Gastrocnemius medialis (tissue), 4 donors: ENCODE results near the gene TMEM123. TPM values are rescaled to one million over a fixed set of nuclear protein-coding genes. Genes with fewer than 3 reads are reported as not detected.

Source experiments
- ATAC-seq, 2 donors: fragments of 150-250 bp; one replicate each; pipeline ENCODE4 v1.9.1; 2016
- DNase-seq, 2 donors: peaks; one replicate each; pipeline ENCODE4 v3.0.0-alpha.2; 2019
- H3K27ac ChIP-seq, 4 donors: fragments of 200-600 bp; sonication (generic); 1 replicate in 1 of 4; 2 replicates in 3 of 4; pipeline ENCODE4 v1.5.1; 2016 to 2018; ENCODE audit warnings: mild to moderate bottlenecking in 2 of 4, moderate library complexity in 1 of 4
- H3K27me3 ChIP-seq, 3 donors: fragments of 200-600 bp; sonication (generic) in 2 of 3; 1 replicate in 1 of 3; 2 replicates in 2 of 3; pipeline versions ENCODE4 v1.5.1 to v1.6.0; 2016 to 2019; ENCODE audit warnings: mild to moderate bottlenecking in 1 of 3, moderate library complexity in 1 of 3
- H3K36me3 ChIP-seq, 2 donors: fragments of 200-600 bp; sonication (generic) in 1 of 2; one replicate each; pipeline ENCODE4 v1.5.1; 2017 to 2018
- H3K4me1 ChIP-seq, 2 donors: fragments of 200-600 bp; sonication (generic) in 1 of 2; one replicate each; pipeline ENCODE4 v1.5.1; 2016 to 2017; ENCODE audit warnings: mild to moderate bottlenecking in 2 of 2
- H3K4me3 ChIP-seq, 4 donors: fragments of 200-600 bp; sonication (generic) in 3 of 4; 1 replicate in 1 of 4; 2 replicates in 3 of 4; pipeline ENCODE4 v1.5.1; 2016 to 2019; ENCODE audit warnings: mild to moderate bottlenecking in 2 of 4
- H3K9me3 ChIP-seq, 3 donors: fragments of 200-600 bp; sonication (generic) in 2 of 3; 1 replicate in 1 of 3; 2 replicates in 2 of 3; pipeline ENCODE4 v1.5.1; 2016 to 2019
- POLR2A ChIP-seq, 2 donors: fragments of 450-650 bp; IDR thresholded peaks; one replicate each; pipeline ENCODE4 v1.6.1; 2017; ENCODE audit warnings: antibody characterized with exemption in 2 of 2, mild to moderate bottlenecking in 2 of 2, moderate library complexity in 2 of 2
- in situ Hi-C, 4 donors: fragments of 200-750 bp; cut with MboI; loops; one replicate each; pipeline versions ENCODE4 v1.15.0 to v1.8.0; 2017; ENCODE audit warnings: low sequenced_read_pairs in 4 of 4
- intact Hi-C: fragments of 100-400 bp; cut with DNase I; formaldehyde crosslinking; loops from one replicate; pipeline ENCODE4 v1.15.1; 2023; ENCODE audit warnings: low total_unique reads
- total RNA-seq, 4 donors: library from RNA; depleted of rRNA; stranded (reverse); fragments of >200 nt; gene quantifications; one replicate each; pipeline versions ENCODE4 v1.1.0 to v1.2.3, GENCODE V29; 2016
- TF ChIP-seq, protein P1 (sequence below), 5 experiments: fragments of 450-650 bp in 3 of 5; fragments of 200-600 bp in 2 of 5; sonication (generic) in 2 of 5; IDR thresholded peaks in 4 of 5; conservative IDR thresholded peaks in 1 of 5; 1 replicate in 4 of 5; 2 replicates in 1 of 5; pipeline ENCODE4 v1.5.1; 2016 to 2019; ENCODE audit warnings: antibody characterized with exemption in 5 of 5, mild to moderate bottlenecking in 3 of 5, moderate library complexity in 3 of 5

TMEM123 gene
- total RNA-seq, 4 donors from 2014 or later, result 12.5 to 38.0 (median 22.6) TPM

DNA sequence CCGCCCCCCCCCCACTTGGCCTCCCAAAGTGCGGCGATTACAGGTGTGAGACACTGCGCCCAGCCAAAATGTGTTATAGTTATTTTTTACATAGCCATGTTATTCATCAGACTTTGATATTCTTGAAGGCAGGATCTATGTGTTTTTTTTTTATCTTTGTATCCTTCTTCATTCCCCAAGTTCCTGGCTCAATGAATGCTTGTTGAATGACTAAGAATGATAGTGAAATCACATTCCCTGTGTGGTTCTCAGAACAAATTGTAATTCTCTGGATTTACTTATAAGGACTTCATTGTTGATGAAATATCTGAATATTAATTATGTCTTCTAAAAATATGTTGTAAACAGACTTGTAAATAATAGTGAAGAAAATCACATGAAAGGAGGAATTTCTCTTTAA is 44.5 kb upstream of the TMEM123 start:
- Histone ChIP-seq H3K9me3 (no peaks in the 10 kb centered on the region), H3K4me1 (no peaks in the 10 kb centered on the region), H3K27me3 (peaks cover 0 to 4% (median 0%) of the 10 kb centered on the region in 3 donors), H3K27ac (no peak overlapping the region), H3K4me3 (no peak overlapping the region), H3K36me3 (no peaks in the 10 kb centered on the region)
- DNase-seq (no peak), ATAC-seq (no peak)
- intact Hi-C loops (no loop called here), in situ Hi-C loops (loop anchor here (5.0 to 25.0 kb wide), 7 partner anchors 110 to 212 kb away; partner anchors contain the start of gene BIRC2 (in 2 of the 4))
- TF ChIP-seq, protein P1, sequence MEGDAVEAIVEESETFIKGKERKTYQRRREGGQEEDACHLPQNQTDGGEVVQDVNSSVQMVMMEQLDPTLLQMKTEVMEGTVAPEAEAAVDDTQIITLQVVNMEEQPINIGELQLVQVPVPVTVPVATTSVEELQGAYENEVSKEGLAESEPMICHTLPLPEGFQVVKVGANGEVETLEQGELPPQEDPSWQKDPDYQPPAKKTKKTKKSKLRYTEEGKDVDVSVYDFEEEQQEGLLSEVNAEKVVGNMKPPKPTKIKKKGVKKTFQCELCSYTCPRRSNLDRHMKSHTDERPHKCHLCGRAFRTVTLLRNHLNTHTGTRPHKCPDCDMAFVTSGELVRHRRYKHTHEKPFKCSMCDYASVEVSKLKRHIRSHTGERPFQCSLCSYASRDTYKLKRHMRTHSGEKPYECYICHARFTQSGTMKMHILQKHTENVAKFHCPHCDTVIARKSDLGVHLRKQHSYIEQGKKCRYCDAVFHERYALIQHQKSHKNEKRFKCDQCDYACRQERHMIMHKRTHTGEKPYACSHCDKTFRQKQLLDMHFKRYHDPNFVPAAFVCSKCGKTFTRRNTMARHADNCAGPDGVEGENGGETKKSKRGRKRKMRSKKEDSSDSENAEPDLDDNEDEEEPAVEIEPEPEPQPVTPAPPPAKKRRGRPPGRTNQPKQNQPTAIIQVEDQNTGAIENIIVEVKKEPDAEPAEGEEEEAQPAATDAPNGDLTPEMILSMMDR (IDR thresholded peaks at IDR 0.05 in 4 of 5, conservative IDR thresholded peaks at IDR 0.05 in 1 of 5), result no peak
- TF ChIP-seq POLR2A (IDR thresholded peaks at IDR 0.05), result no peak

DNA sequence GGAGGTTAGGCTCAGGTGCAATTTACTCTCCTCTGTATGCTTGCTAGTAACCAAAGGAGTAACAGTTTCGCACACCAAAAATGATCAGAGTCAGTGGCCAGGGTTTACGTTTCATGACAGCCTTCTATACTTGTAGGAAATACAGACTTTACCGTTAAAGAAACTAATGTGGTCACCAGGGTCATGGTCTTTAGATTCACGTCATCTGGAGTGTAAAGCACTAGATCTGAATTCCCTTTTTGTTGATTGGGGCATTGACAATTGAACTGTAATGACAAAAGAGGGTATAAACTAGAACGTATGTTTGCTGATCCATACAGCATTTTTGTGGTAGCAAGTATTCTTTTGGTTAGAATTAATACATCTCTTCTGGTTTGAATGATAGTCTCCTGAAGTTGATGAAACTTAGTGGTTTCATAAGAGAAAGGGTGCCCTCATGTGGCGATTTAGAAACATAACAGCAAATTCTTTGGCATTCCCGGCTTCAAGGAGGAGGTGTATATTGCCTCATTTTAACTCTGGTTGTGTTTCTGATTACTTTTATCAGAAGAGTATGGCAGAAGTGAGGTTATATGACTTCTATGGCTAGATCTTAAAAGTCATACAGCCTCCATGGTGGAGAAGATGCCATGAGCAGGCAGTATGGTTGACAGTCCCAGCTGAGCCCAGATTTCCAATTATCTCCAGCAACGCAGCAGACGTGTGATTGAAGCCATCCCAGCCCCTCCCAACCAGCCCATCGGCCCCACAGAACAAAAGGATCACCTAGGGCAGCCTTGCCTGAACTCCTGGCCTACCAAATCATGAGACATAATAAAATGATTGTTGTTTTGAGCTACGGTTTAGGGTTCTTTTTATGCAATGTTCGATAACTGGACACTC is 42.8 kb upstream of the TMEM123 start:
- no peaks in the 10 kb centered on the region for H3K4me1 ChIP-seq
- H3K9me3 ChIP-seq, result no peaks in the 10 kb centered on the region
- no peak overlapping the region for H3K4me3 ChIP-seq
- intact Hi-C loops, result loop anchor here (1.0 to 2.0 kb wide), 4 partner anchors 73 to 207 kb away; no protein-coding TSS in a partner anchor
- H3K27me3 ChIP-seq, result peaks cover 0 to 4% (median 0%) of the 10 kb centered on the region in 3 donors
- DNase-seq (peak in 1 of 2 donors; percentile 13), ATAC-seq (peak; percentile 78 to 83)
- TF ChIP-seq, protein P1 (IDR thresholded peaks at IDR 0.05 in 4 of 5, conservative IDR thresholded peaks at IDR 0.05 in 1 of 5), result peak; percentile 42 to 70 (median 63)
- no peak for TF ChIP-seq POLR2A (IDR thresholded peaks at IDR 0.05)
- H3K27ac ChIP-seq, result no peak overlapping the region
- no peaks in the 10 kb centered on the region for H3K36me3 ChIP-seq
- in situ Hi-C loops, result loop anchor here (5.0 to 25.0 kb wide), 7 partner anchors 108 to 211 kb away; partner anchors contain the start of gene BIRC2 (in 2 of the 4)

DNA sequence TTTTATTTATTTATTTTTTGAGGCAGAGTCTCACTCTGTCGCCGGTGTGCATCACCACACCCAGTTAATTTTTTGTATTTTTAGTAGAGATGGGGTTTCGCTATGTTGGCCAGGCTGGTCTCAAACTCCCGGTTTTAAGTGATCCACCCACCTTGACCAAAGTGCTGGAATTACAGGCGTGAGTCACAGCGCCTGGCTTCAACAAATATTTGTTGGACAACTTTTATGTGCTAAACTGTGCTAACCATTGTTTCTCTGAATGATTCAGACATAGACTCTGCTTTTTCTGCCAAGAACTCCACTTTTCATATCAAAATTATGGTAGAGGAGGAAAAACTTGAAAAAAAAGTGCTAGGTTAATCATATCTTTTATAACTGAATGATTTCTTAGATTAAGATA is 41.7 kb upstream of the TMEM123 start:
- Histone ChIP-seq H3K27me3 (peaks cover 0 to 4% (median 0%) of the 10 kb centered on the region in 3 donors), H3K36me3 (no peaks in the 10 kb centered on the region), H3K4me3 (no peak overlapping the region), H3K4me1 (no peaks in the 10 kb centered on the region), H3K9me3 (no peaks in the 10 kb centered on the region), H3K27ac (no peak overlapping the region)
- in situ Hi-C loops (loop anchor here (5.0 to 25.0 kb wide), 6 partner anchors 107 to 209 kb away; partner anchors contain the start of gene BIRC2 (in 2 of the 4)), intact Hi-C loops (loop anchor here (2.0 kb wide), 1 partner anchor 71 kb away; no protein-coding TSS in a partner anchor)
- ATAC-seq (no peak), DNase-seq (no peak)
- TF ChIP-seq, protein P1 (IDR thresholded peaks at IDR 0.05 in 4 of 5, conservative IDR thresholded peaks at IDR 0.05 in 1 of 5), result no peak
- TF ChIP-seq POLR2A (IDR thresholded peaks at IDR 0.05), result no peak

DNA sequence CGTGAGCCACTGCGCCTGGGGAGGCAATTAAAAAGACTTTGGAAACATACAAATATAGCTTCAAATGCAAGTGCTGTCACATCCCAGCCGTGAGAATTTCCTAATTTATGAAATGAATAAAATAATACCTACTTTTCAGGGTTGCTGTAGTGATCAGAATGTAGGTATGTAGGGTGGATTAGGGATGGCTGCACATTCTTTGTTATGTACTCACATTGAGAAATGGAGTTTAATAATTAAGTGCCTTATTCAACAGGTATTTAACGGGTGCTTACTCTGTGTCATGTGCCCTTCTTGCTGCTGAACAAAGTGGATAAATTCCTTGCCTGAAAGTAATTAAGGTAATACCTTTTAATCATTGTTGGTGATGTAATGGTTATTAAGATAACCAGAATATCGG is 41.0 kb upstream of the TMEM123 start:
- H3K9me3 ChIP-seq, result no peaks in the 10 kb centered on the region
- peaks cover 0 to 4% (median 0%) of the 10 kb centered on the region in 3 donors for H3K27me3 ChIP-seq
- H3K4me1 ChIP-seq, result no peaks in the 10 kb centered on the region
- TF ChIP-seq POLR2A (IDR thresholded peaks at IDR 0.05), result no peak
- TF ChIP-seq, protein P1 (IDR thresholded peaks at IDR 0.05 in 4 of 5, conservative IDR thresholded peaks at IDR 0.05 in 1 of 5), result no peak
- H3K36me3 ChIP-seq, result no peaks in the 10 kb centered on the region
- no peak for ATAC-seq
- no peak overlapping the region for H3K27ac ChIP-seq
- H3K4me3 ChIP-seq, result no peak overlapping the region
- no peak for DNase-seq
- in situ Hi-C loops, result loop anchor here (5.0 to 25.0 kb wide), 6 partner anchors 106 to 209 kb away; partner anchors contain the start of gene BIRC2 (in 2 of the 4)
- intact Hi-C loops, result no loop called here
